PFSK-1 (cell line): ENCODE results near the gene NEK7.

ENCODE experiments used
- FOXP2 ChIP-seq: optimal IDR thresholded peaks from 2 replicates; pipeline ENCODE3; 2011; ENCODE audit warnings: borderline replicate concordance, control low read depth, inconsistent platforms; ENCODE audit not compliant: insufficient read depth; ENCODE audit errors: extremely low read length, extremely low read depth
- POLR2AphosphoS5 ChIP-seq: IDR thresholded peaks from 2 replicates; pipeline ENCODE4 v1.6.1; 2012; ENCODE audit warnings: low read depth, mild to moderate bottlenecking, control low read depth, low read length, moderate library complexity
- SIN3A ChIP-seq: IDR thresholded peaks from 2 replicates; pipeline ENCODE4 v1.6.1; 2012; ENCODE audit warnings: mild to moderate bottlenecking, low read length, moderate library complexity, borderline replicate concordance; ENCODE audit not compliant: insufficient read depth
- TAF1 ChIP-seq: IDR thresholded peaks from 2 replicates; pipeline ENCODE4 v1.6.1; 2012; ENCODE audit warnings: low read length, control low read depth, borderline replicate concordance; ENCODE audit not compliant: insufficient read depth
- TF ChIP-seq, protein P1 (sequence below), 2 experiments: IDR thresholded peaks; 2 replicates each; pipeline versions ENCODE4 v1.6.1 to v1.8.0; 2011 to 2012; ENCODE audit warnings: low read depth in 2 of 2, low read length in 2 of 2, control low read depth in 1 of 2, inconsistent platforms in 1 of 2, mild to moderate bottlenecking in 1 of 2, moderate library complexity in 1 of 2; ENCODE audit not compliant: insufficient read depth in 1 of 2

The NEK7 gene

GRCh38 chr1:198333744-198334143 lies 176.9 kb downstream of the NEK7 start:
- TF ChIP-seq TAF1 = no peak
- TF ChIP-seq POLR2AphosphoS5 = no peak
- TF ChIP-seq, protein P1, sequence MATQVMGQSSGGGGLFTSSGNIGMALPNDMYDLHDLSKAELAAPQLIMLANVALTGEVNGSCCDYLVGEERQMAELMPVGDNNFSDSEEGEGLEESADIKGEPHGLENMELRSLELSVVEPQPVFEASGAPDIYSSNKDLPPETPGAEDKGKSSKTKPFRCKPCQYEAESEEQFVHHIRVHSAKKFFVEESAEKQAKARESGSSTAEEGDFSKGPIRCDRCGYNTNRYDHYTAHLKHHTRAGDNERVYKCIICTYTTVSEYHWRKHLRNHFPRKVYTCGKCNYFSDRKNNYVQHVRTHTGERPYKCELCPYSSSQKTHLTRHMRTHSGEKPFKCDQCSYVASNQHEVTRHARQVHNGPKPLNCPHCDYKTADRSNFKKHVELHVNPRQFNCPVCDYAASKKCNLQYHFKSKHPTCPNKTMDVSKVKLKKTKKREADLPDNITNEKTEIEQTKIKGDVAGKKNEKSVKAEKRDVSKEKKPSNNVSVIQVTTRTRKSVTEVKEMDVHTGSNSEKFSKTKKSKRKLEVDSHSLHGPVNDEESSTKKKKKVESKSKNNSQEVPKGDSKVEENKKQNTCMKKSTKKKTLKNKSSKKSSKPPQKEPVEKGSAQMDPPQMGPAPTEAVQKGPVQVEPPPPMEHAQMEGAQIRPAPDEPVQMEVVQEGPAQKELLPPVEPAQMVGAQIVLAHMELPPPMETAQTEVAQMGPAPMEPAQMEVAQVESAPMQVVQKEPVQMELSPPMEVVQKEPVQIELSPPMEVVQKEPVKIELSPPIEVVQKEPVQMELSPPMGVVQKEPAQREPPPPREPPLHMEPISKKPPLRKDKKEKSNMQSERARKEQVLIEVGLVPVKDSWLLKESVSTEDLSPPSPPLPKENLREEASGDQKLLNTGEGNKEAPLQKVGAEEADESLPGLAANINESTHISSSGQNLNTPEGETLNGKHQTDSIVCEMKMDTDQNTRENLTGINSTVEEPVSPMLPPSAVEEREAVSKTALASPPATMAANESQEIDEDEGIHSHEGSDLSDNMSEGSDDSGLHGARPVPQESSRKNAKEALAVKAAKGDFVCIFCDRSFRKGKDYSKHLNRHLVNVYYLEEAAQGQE (IDR thresholded peaks at IDR 0.05; ENCODE audit: insufficient read depth in 1 of 2, low read depth in 2 of 2, low read length in 2 of 2) = no peak
- no peak for TF ChIP-seq SIN3A
- no peak for TF ChIP-seq FOXP2

- TF ChIP-seq SIN3A = no peak
- no peak for TF ChIP-seq POLR2AphosphoS5
- TF ChIP-seq TAF1 = no peak
- TF ChIP-seq FOXP2 = no peak
- TF ChIP-seq, protein P1 (IDR thresholded peaks at IDR 0.05; ENCODE audit: insufficient read depth in 1 of 2, low read depth in 2 of 2, low read length in 2 of 2) = no peak
Observed at GRCh38 chr1:198335663-198336062, 178.9 kb downstream of the NEK7 start.

DNA sequence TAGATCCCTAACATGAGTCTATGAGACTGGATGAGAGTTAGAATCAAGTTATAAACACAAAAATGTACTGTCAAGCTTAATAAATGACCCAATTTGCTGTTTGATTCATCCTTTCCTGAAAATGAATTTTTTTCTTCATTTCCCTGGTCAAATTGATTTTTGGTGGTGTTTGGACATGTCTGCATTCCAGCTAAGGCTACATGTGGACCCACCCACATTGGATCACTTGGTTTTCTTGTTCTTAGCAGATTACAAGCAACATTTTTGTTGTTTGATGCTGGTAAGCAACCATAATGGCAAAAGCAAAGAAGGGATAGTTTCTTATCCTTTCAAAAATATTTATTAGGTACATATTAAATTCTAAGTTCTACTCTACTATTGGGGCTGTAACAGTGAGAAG lies 181.1 kb downstream of the NEK7 start:
- TF ChIP-seq SIN3A (no peak), FOXP2 (no peak), POLR2AphosphoS5 (no peak), TAF1 (no peak)
- TF ChIP-seq, protein P1 (IDR thresholded peaks at IDR 0.05; ENCODE audit: insufficient read depth in 1 of 2, low read depth in 2 of 2, low read length in 2 of 2) = no peak

DNA sequence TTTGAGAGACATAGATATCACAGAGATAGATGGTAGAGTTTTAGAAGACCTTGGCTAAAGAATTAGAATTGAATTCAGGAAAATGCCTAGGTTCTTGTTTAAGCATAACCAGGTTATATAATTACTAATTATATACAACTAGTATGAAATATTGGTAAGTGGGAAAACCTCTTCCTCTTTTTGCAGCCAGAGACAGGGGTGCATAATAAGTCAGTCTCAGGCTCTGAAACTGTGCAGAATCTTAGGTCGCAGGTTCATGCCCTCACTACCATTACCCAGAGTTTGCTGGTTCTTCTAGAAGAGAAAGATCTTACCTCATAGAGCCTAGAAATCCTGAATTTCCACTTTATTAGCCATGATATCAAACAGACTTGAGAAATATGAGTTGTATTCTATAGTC lies 183.3 kb downstream of the NEK7 start:
- TF ChIP-seq, protein P1 (IDR thresholded peaks at IDR 0.05; ENCODE audit: insufficient read depth in 1 of 2, low read depth in 2 of 2, low read length in 2 of 2) = no peak
- no peak for TF ChIP-seq SIN3A
- no peak for TF ChIP-seq TAF1
- TF ChIP-seq FOXP2 = no peak
- no peak for TF ChIP-seq POLR2AphosphoS5

- TF ChIP-seq FOXP2 (no peak), SIN3A (no peak), POLR2AphosphoS5 (no peak), TAF1 (no peak)
- TF ChIP-seq, protein P1 (IDR thresholded peaks at IDR 0.05; ENCODE audit: insufficient read depth in 1 of 2, low read depth in 2 of 2, low read length in 2 of 2) = no peak
Observed at GRCh38 chr1:198346178-198346577, 189.4 kb downstream of the NEK7 start.
